T-helper 1 cell treated with Interleukin-12 subunit alpha and Interleukin-12 subunit beta and Interleukin-4 antibody, amounts not matched to agents 30 μg/mL and 1 μg/mL, for 36 hours (primary cell): Measurements from ENCODE around the gene SYCP2.

Experiments used
- H3K27ac Mint-ChIP-seq: one replicate; pipeline ENCODE4 v1.8.0; 2021; ENCODE audit warnings: mild to moderate bottlenecking, mixed read lengths
- H3K27me3 Mint-ChIP-seq: one replicate; pipeline ENCODE4 v1.8.0; 2021; ENCODE audit warnings: low read depth, mixed read lengths
- H3K36me3 Mint-ChIP-seq: one replicate; pipeline ENCODE4 v1.8.0; 2021; ENCODE audit warnings: low read depth, mixed read lengths
- H3K4me1 Mint-ChIP-seq: one replicate; pipeline ENCODE4 v1.8.0; 2021; ENCODE audit warnings: low read depth, mixed read lengths
- H3K4me3 Mint-ChIP-seq: one replicate; pipeline ENCODE4 v1.8.0; 2021; ENCODE audit warnings: mild to moderate bottlenecking, moderate library complexity, mixed read lengths
- H3K9me3 Mint-ChIP-seq: one replicate; pipeline ENCODE4 v1.8.0; 2021; ENCODE audit warnings: mixed read lengths

SYCP2 gene

GRCh38 chr20:59948828-59949720 lies 15.6 kb upstream of the SYCP2 start:
- peak overlapping the region; percentile 77 for H3K4me3 Mint-ChIP-seq
- H3K4me1 Mint-ChIP-seq = peaks cover 11% of the 10 kb centered on the region
- H3K9me3 Mint-ChIP-seq = no peaks in the 10 kb centered on the region
- peak overlapping the region; percentile 96 for H3K27ac Mint-ChIP-seq
- peaks cover 12% of the 10 kb centered on the region for H3K36me3 Mint-ChIP-seq
- H3K27me3 Mint-ChIP-seq = no peaks in the 10 kb centered on the region

GRCh38 chr20:59948212-59948611 lies 14.8 kb upstream of the SYCP2 start:
- Mint-ChIP-seq H3K36me3 (peaks cover 12% of the 10 kb centered on the region), H3K27ac (peak overlapping the region; percentile 96), H3K4me3 (no peak overlapping the region), H3K27me3 (no peaks in the 10 kb centered on the region), H3K9me3 (no peaks in the 10 kb centered on the region), H3K4me1 (peaks cover 11% of the 10 kb centered on the region)

GRCh38 chr20:59947376-59947775 lies 13.9 kb upstream of the SYCP2 start:
- H3K4me1 Mint-ChIP-seq = peaks cover 11% of the 10 kb centered on the region
- H3K36me3 Mint-ChIP-seq = peaks cover 12% of the 10 kb centered on the region
- H3K9me3 Mint-ChIP-seq = no peaks in the 10 kb centered on the region
- H3K27ac Mint-ChIP-seq = no peak overlapping the region
- no peaks in the 10 kb centered on the region for H3K27me3 Mint-ChIP-seq
- no peak overlapping the region for H3K4me3 Mint-ChIP-seq

- Mint-ChIP-seq H3K4me3 (no peak overlapping the region), H3K27ac (no peak overlapping the region), H3K9me3 (no peaks in the 10 kb centered on the region), H3K36me3 (peaks cover 13% of the 10 kb centered on the region), H3K4me1 (peaks cover 25% of the 10 kb centered on the region), H3K27me3 (no peaks in the 10 kb centered on the region)
Measured at GRCh38 chr20:59945731-59946130, 12.3 kb upstream of the SYCP2 start.

- peaks cover 25% of the 10 kb centered on the region for H3K4me1 Mint-ChIP-seq
- no peak overlapping the region for H3K4me3 Mint-ChIP-seq
- no peaks in the 10 kb centered on the region for H3K27me3 Mint-ChIP-seq
- H3K9me3 Mint-ChIP-seq = no peaks in the 10 kb centered on the region
- H3K27ac Mint-ChIP-seq = no peak overlapping the region
- peaks cover 13% of the 10 kb centered on the region for H3K36me3 Mint-ChIP-seq
Measured at GRCh38 chr20:59945175-59945574, 11.7 kb upstream of the SYCP2 start.

- no peak overlapping the region for H3K27ac Mint-ChIP-seq
- H3K27me3 Mint-ChIP-seq = no peaks in the 10 kb centered on the region
- peaks cover 25% of the 10 kb centered on the region for H3K4me1 Mint-ChIP-seq
- no peak overlapping the region for H3K4me3 Mint-ChIP-seq
- H3K36me3 Mint-ChIP-seq = peaks cover 13% of the 10 kb centered on the region
- H3K9me3 Mint-ChIP-seq = no peaks in the 10 kb centered on the region
Measured at GRCh38 chr20:59944726-59945125, 11.3 kb upstream of the SYCP2 start.

GRCh38 chr20:59942245-59942644 lies 8.8 kb upstream of the SYCP2 start:
- Mint-ChIP-seq H3K36me3 (peaks cover 20% of the 10 kb centered on the region), H3K9me3 (no peaks in the 10 kb centered on the region), H3K4me3 (peak overlapping the region; percentile 1), H3K4me1 (peaks cover 30% of the 10 kb centered on the region), H3K27ac (no peak overlapping the region), H3K27me3 (no peaks in the 10 kb centered on the region)

- Mint-ChIP-seq H3K4me3 (peak overlapping the region; percentile 98), H3K36me3 (peaks cover 25% of the 10 kb centered on the region), H3K4me1 (peaks cover 32% of the 10 kb centered on the region), H3K27ac (peak overlapping the region; percentile 98), H3K9me3 (no peaks in the 10 kb centered on the region), H3K27me3 (no peaks in the 10 kb centered on the region)
Measured at GRCh38 chr20:59940956-59941294, 7.5 kb upstream of the SYCP2 start.

GRCh38 chr20:59940129-59940955 lies 6.9 kb upstream of the SYCP2 start, which contains the start of the genes FAM217B and PPP1R3D:
TSS of gene FAM217B (plus strand) at chr20:59940389. CDS start at chr20:59943944, 3,555 bp downstream.
TSS of gene PPP1R3D (minus strand) at chr20:59940305. CDS start at chr20:59939931, 374 bp downstream.
- H3K36me3 Mint-ChIP-seq = peaks cover 25% of the 10 kb centered on the region
- no peaks in the 10 kb centered on the region for H3K27me3 Mint-ChIP-seq
- H3K4me3 Mint-ChIP-seq = peak within 1 kb of the TSS; percentile 98
- peak within 1 kb of the TSS; percentile 98 for H3K27ac Mint-ChIP-seq
- H3K4me1 Mint-ChIP-seq = peaks cover 32% of the 10 kb centered on the region
- H3K9me3 Mint-ChIP-seq = no peaks in the 10 kb centered on the region

- H3K27ac Mint-ChIP-seq = peak overlapping the region; percentile 81
- H3K9me3 Mint-ChIP-seq = no peaks in the 10 kb centered on the region
- H3K36me3 Mint-ChIP-seq = peaks cover 26% of the 10 kb centered on the region
- H3K4me1 Mint-ChIP-seq = peaks cover 32% of the 10 kb centered on the region
- no peaks in the 10 kb centered on the region for H3K27me3 Mint-ChIP-seq
- peak overlapping the region; percentile 98 for H3K4me3 Mint-ChIP-seq
Measured at GRCh38 chr20:59939879-59940128, 6.4 kb upstream of the SYCP2 start.

- Mint-ChIP-seq H3K9me3 (no peaks in the 10 kb centered on the region), H3K36me3 (peaks cover 22% of the 10 kb centered on the region), H3K27me3 (no peaks in the 10 kb centered on the region), H3K4me1 (peaks cover 33% of the 10 kb centered on the region), H3K4me3 (peak overlapping the region; percentile 98), H3K27ac (peak overlapping the region; percentile 79)
Measured at GRCh38 chr20:59939052-59939878, 5.8 kb upstream of the SYCP2 start.

GRCh38 chr20:59938696-59939051 lies 5.2 kb upstream of the SYCP2 start:
- Mint-ChIP-seq H3K4me1 (peaks cover 34% of the 10 kb centered on the region), H3K27me3 (no peaks in the 10 kb centered on the region), H3K4me3 (peak overlapping the region; percentile 84)

GRCh38 chr20:59938221-59938620 lies 4.8 kb upstream of the SYCP2 start:
- Mint-ChIP-seq H3K36me3 (peaks cover 20% of the 10 kb centered on the region), H3K4me1 (peaks cover 34% of the 10 kb centered on the region), H3K4me3 (peak overlapping the region; percentile 84), H3K27me3 (no peaks in the 10 kb centered on the region), H3K9me3 (no peaks in the 10 kb centered on the region), H3K27ac (peak overlapping the region; percentile 79)

More at GRCh38 chr20:59938696-59939051, 5.2 kb upstream of the SYCP2 start:
- Mint-ChIP-seq H3K27ac (peak overlapping the region; percentile 79), H3K36me3 (peaks cover 20% of the 10 kb centered on the region), H3K9me3 (no peaks in the 10 kb centered on the region)

GRCh38 chr20:59937150-59937549 lies 3.7 kb upstream of the SYCP2 start:
- no peak overlapping the region for H3K27ac Mint-ChIP-seq
- peaks cover 31% of the 10 kb centered on the region for H3K4me1 Mint-ChIP-seq
- no peak overlapping the region for H3K4me3 Mint-ChIP-seq
- H3K9me3 Mint-ChIP-seq = no peaks in the 10 kb centered on the region
- H3K36me3 Mint-ChIP-seq = peaks cover 17% of the 10 kb centered on the region
- no peaks in the 10 kb centered on the region for H3K27me3 Mint-ChIP-seq
